ENCODE results near the gene ICA1.

- TF ChIP-seq, protein P1, sequence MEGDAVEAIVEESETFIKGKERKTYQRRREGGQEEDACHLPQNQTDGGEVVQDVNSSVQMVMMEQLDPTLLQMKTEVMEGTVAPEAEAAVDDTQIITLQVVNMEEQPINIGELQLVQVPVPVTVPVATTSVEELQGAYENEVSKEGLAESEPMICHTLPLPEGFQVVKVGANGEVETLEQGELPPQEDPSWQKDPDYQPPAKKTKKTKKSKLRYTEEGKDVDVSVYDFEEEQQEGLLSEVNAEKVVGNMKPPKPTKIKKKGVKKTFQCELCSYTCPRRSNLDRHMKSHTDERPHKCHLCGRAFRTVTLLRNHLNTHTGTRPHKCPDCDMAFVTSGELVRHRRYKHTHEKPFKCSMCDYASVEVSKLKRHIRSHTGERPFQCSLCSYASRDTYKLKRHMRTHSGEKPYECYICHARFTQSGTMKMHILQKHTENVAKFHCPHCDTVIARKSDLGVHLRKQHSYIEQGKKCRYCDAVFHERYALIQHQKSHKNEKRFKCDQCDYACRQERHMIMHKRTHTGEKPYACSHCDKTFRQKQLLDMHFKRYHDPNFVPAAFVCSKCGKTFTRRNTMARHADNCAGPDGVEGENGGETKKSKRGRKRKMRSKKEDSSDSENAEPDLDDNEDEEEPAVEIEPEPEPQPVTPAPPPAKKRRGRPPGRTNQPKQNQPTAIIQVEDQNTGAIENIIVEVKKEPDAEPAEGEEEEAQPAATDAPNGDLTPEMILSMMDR (IDR thresholded peaks at IDR 0.05 in 4 of 5, conservative IDR thresholded peaks at IDR 0.05 in 1 of 5) = no peak
- TF ChIP-seq POLR2A (IDR thresholded peaks at IDR 0.05) = no peak
Measured at GRCh38 chr7:8112685-8113084, 149.3 kb downstream of the ICA1 start.

Measured in gastrocnemius medialis (tissue), 4 donors.